Airway epithelial cell (primary cell): ENCODE results near the gene RPS28. TPM values are rescaled to one million over a fixed set of nuclear protein-coding genes. Genes with fewer than 3 reads are reported as not detected.

Experiments used
- total RNA-seq: library from RNA; depleted of rRNA; stranded (reverse); fragments of >200 nt; gene quantifications from 2 replicates; pipeline ENCODE4 v1.2.3, GENCODE V29; 2015

RPS28 gene
- 523 and 758 TPM in 2 replicates for total RNA-seq

GRCh38 chr19:8321067-8321985 lies at the start of gene RPS28, which contains the start of gene NDUFA7:
TSS of gene RPS28 (plus strand) at chr19:8321496. CDS start at chr19:8321531, 35 bp downstream.
TSS of gene NDUFA7 (minus strand) at chr19:8321375. CDS start at chr19:8321358, 17 bp downstream.

GRCh38 chr19:8307965-8308866 lies 13.1 kb upstream of the RPS28 start, which contains the start of gene CD320:
TSS of gene CD320 (minus strand) at chr19:8308358. CDS start at chr19:8308290, 68 bp downstream.

GRCh38 chr19:8342684-8343482 lies 21.6 kb downstream of the RPS28 start, which contains the start of gene KANK3:
TSS of gene KANK3 (minus strand) at chr19:8343262. CDS start at chr19:8337828, 5,434 bp downstream.

GRCh38 chr19:8363803-8364771 lies 42.8 kb downstream of the RPS28 start, which contains the start of gene ANGPTL4:
TSS of gene ANGPTL4 (plus strand) at chr19:8364155. CDS start at chr19:8364322, 167 bp downstream.

Other genes with a start within 250 kb of the RPS28 start
- gene FBN3, start 171.9 kb upstream of the RPS28 start, total RNA-seq, result not detected in 2 replicates
- 9.2 and 11.9 TPM in 2 replicates for gene CERS4, start 112.1 kb upstream of the RPS28 start, total RNA-seq
- 79.6 and 109 TPM in 2 replicates for gene CD320, start 13.1 kb upstream of the RPS28 start, total RNA-seq
- 70.2 and 75.2 TPM in 2 replicates for gene NDUFA7, start 121 bp upstream of the RPS28 start, total RNA-seq
- 1.2 and 4.6 TPM in 2 replicates for gene KANK3, start 21.8 kb downstream of the RPS28 start, total RNA-seq
- 55.1 and 67.8 TPM in 2 replicates for gene ANGPTL4, start 42.7 kb downstream of the RPS28 start, total RNA-seq
- gene RAB11B, start 68.9 kb downstream of the RPS28 start, total RNA-seq, result 14.4 and 23.9 TPM in 2 replicates
- gene MARCHF2, start 91.8 kb downstream of the RPS28 start, total RNA-seq, result 44.3 and 51.9 TPM in 2 replicates
- 112 and 123 TPM in 2 replicates for gene HNRNPM, start 123.5 kb downstream of the RPS28 start, total RNA-seq
- gene PRAM1, start 181.1 kb downstream of the RPS28 start, total RNA-seq, result not detected in 2 replicates
- 14.5 and 17.3 TPM in 2 replicates for gene ZNF414, start 192.7 kb downstream of the RPS28 start, total RNA-seq